Keratinocyte (primary cell): ENCODE data around the gene MARCHF6. TPM values are rescaled to one million over a fixed set of nuclear protein-coding genes. Genes with fewer than 3 reads are reported as not detected.

Experiments
- DNase-seq: peaks from one replicate; pipeline ENCODE4 v3.0.0-alpha.2; 2011; ENCODE audit warnings: low read depth, missing footprints, low spot score
- FAIRE-seq: peaks from 2 replicates; lab custom pipeline; 2011; peaks lifted over from hg19 to GRCh38; lab: Jason Lieb, UNC
- H2AFZ ChIP-seq: 2 replicates; pipeline ENCODE4 v1.6.0; 2012; ENCODE audit warnings: low read length, control low read depth, inconsistent platforms; ENCODE audit not compliant: control insufficient read depth
- H3K27ac ChIP-seq: 2 replicates; pipeline ENCODE4 v1.5.1; 2011; ENCODE audit warnings: low read length; ENCODE audit not compliant: control insufficient read depth, insufficient read depth
- H3K27me3 ChIP-seq: 3 replicates; pipeline ENCODE4 v1.6.0; 2011; ENCODE audit warnings: low read length; ENCODE audit not compliant: control insufficient read depth, insufficient read depth; ENCODE audit errors: extremely low read depth
- H3K36me3 ChIP-seq, 2 experiments: 2 replicates in 1 of 2; 3 replicates in 1 of 2; pipeline ENCODE4 v1.5.1; 2011; ENCODE audit warnings: low read length in 2 of 2, mild to moderate bottlenecking in 1 of 2; ENCODE audit not compliant: control insufficient read depth in 2 of 2, insufficient read depth in 2 of 2; ENCODE audit errors: extremely low read depth in 1 of 2
- H3K4me1 ChIP-seq: 3 replicates; pipeline ENCODE4 v1.5.1; 2011; ENCODE audit warnings: low read length; ENCODE audit not compliant: control insufficient read depth, insufficient read depth; ENCODE audit errors: extremely low read depth
- H3K4me2 ChIP-seq: 3 replicates; pipeline ENCODE4 v1.6.0; 2011; ENCODE audit warnings: low read depth, low read length; ENCODE audit not compliant: control insufficient read depth, insufficient read depth; ENCODE audit errors: extremely low read depth
- H3K4me3 ChIP-seq, 3 experiments: fragments of 200-600 bp in 1 of 3; sonication (generic) in 1 of 3; 2 replicates in 2 of 3; 3 replicates in 1 of 3; pipeline ENCODE4 v1.5.1; 2011 to 2016; ENCODE audit warnings: low read length in 3 of 3, mild to moderate bottlenecking in 3 of 3, control low read depth in 2 of 3, inconsistent platforms in 1 of 3, low read depth in 1 of 3, mixed read lengths in 1 of 3, mixed run types in 1 of 3, moderate library complexity in 1 of 3; ENCODE audit not compliant: control insufficient read depth in 2 of 3, insufficient read depth in 2 of 3; ENCODE audit errors: extremely low read depth in 1 of 3
- H3K79me2 ChIP-seq: 2 replicates; pipeline ENCODE4 v1.6.0; 2012; ENCODE audit warnings: low read length; ENCODE audit not compliant: control insufficient read depth, insufficient read depth
- H3K9ac ChIP-seq: 3 replicates; pipeline ENCODE4 v1.6.0; 2011; ENCODE audit warnings: low read length; ENCODE audit not compliant: control insufficient read depth, insufficient read depth; ENCODE audit errors: extremely low read depth
- H3K9me1 ChIP-seq: 3 replicates; pipeline ENCODE4 v1.6.0; 2011; ENCODE audit warnings: low read length; ENCODE audit not compliant: control insufficient read depth, insufficient read depth; ENCODE audit errors: extremely low read depth
- H3K9me3 ChIP-seq: 2 replicates; pipeline ENCODE4 v1.5.1; 2012; ENCODE audit warnings: low read depth, low read length; ENCODE audit not compliant: control insufficient read depth
- H4K20me1 ChIP-seq: 3 replicates; pipeline ENCODE4 v1.6.0; 2011; ENCODE audit warnings: low read length; ENCODE audit not compliant: control insufficient read depth, insufficient read depth; ENCODE audit errors: extremely low read depth
- CTCF ChIP-seq, 3 experiments: IDR thresholded peaks in 1 of 3; conservative IDR thresholded peaks in 1 of 3; optimal IDR thresholded peaks in 1 of 3; 2 replicates in 2 of 3; 3 replicates in 1 of 3; pipeline versions ENCODE3 to v1.5.1; 2011; ENCODE audit warnings: low read length in 3 of 3, mild to moderate bottlenecking in 3 of 3, moderate library complexity in 2 of 3, control low read depth in 1 of 3, inconsistent platforms in 1 of 3; ENCODE audit not compliant: insufficient read depth in 2 of 3; ENCODE audit errors: extremely low read depth in 1 of 3
- EZH2 ChIP-seq: IDR thresholded peaks from one replicate; pipeline ENCODE4 v1.6.1; 2012; ENCODE audit warnings: inconsistent platforms, mild to moderate bottlenecking, low read length, moderate library complexity
- dilution Hi-C: fragments of 300-500 bp; cut with MboI; formaldehyde crosslinking; loops from one replicate; pipeline ENCODE4 v1.7.0; 2020; ENCODE audit warnings: low sequenced_read_pairs; ENCODE audit not compliant: extremely low pct_ligation_motif_present
- polyA plus RNA-seq, 5 experiments: library from polyadenylated mRNA; depleted of rRNA in 3 of 5; stranded (reverse) in 3 of 5; stranded (forward) in 1 of 5; unstranded in 1 of 5; fragments of >200 nt; gene quantifications; 1 replicate in 1 of 5; 2 replicates in 3 of 5; 3 replicates in 1 of 5; pipeline versions ENCODE4 v1.2.1 to v1.2.3, GENCODE V29; 2011 to 2012; ENCODE audit warnings: missing spikeins in 2 of 5, low read depth in 1 of 5, low replicate concordance in 1 of 5

The MARCHF6 gene
- polyA plus RNA-seq, 1 donor (not counting 4 experiments of a cell fraction or from before 2014, with no cell fraction given): 196 TPM

- H3K9me1 ChIP-seq: no peaks in the 10 kb centered on the region
- peaks cover 55% of the 10 kb centered on the region for H3K79me2 ChIP-seq
- DNase-seq (no peak), FAIRE-seq (no peak)
- H3K4me3 ChIP-seq: peak overlapping the region; percentile 70 to 90 (median 72)
- H3K27me3 ChIP-seq: no peaks in the 10 kb centered on the region
- peaks cover 27% of the 10 kb centered on the region for H3K4me1 ChIP-seq
- peak overlapping the region; percentile 88 for H3K4me2 ChIP-seq
- TF ChIP-seq CTCF (optimal IDR thresholded peaks at IDR 0.05 in 1 of 3, IDR thresholded peaks at IDR 0.05 in 1 of 3, conservative IDR thresholded peaks at IDR 0.05 in 1 of 3; ENCODE audit: extremely low read depth in 1 of 3, insufficient read depth in 2 of 3, low read length in 3 of 3) (no peak), EZH2 (no peak)
- no peaks in the 10 kb centered on the region for H3K36me3 ChIP-seq
- H4K20me1 ChIP-seq: peaks cover 2% of the 10 kb centered on the region
- dilution Hi-C loops: no loop called here
- H2AFZ ChIP-seq: peak overlapping the region; percentile 43
- peak overlapping the region; percentile 97 for H3K27ac ChIP-seq
- H3K9ac ChIP-seq: peak overlapping the region; percentile 96
- no peaks in the 10 kb centered on the region for H3K9me3 ChIP-seq
These were observed 765 bp downstream of the MARCHF6 start for GRCh38 chr5:10354048-10354872.

GRCh38 chr5:10355071-10355889 is 1.8 kb downstream of the MARCHF6 start:
- Histone ChIP-seq H4K20me1 (peaks cover 2% of the 10 kb centered on the region), H3K9me1 (no peaks in the 10 kb centered on the region), H3K36me3 (no peaks in the 10 kb centered on the region), H3K27ac (peak overlapping the region; percentile 97), H3K27me3 (no peaks in the 10 kb centered on the region), H2AFZ (no peak overlapping the region), H3K9me3 (no peaks in the 10 kb centered on the region), H3K4me1 (peaks cover 27% of the 10 kb centered on the region), H3K4me2 (peak overlapping the region; percentile 88), H3K79me2 (peaks cover 65% of the 10 kb centered on the region), H3K9ac (peak overlapping the region; percentile 96), H3K4me3 (peak overlapping the region; percentile 70 to 90 (median 72))
- no peak for TF ChIP-seq CTCF (optimal IDR thresholded peaks at IDR 0.05 in 1 of 3, IDR thresholded peaks at IDR 0.05 in 1 of 3, conservative IDR thresholded peaks at IDR 0.05 in 1 of 3; ENCODE audit: extremely low read depth in 1 of 3, insufficient read depth in 2 of 3, low read length in 3 of 3)
- no peak for TF ChIP-seq EZH2
- DNase-seq (no peak), FAIRE-seq (no peak)
- dilution Hi-C loops: no loop called here
